CD1c-positive myeloid dendritic cell (primary cell): Measurements from ENCODE around the gene DGAT2.
A peak's percentile ranks its signal among the peaks of the same experiment; 100 is the strongest.

Experiments
- DNase-seq: peaks from one replicate; pipeline ENCODE4 v3.0.0-alpha.2; 2016; ENCODE audit errors: extremely low spot score

DGAT2 gene

GRCh38 chr11:75823946-75824345 is 55.4 kb downstream of the DGAT2 start:
- no peak for DNase-seq

GRCh38 chr11:75826461-75827230 is 58.1 kb downstream of the DGAT2 start:
- DNase-seq = peak; percentile 94

GRCh38 chr11:75827562-75827961 is 59.0 kb downstream of the DGAT2 start:
- DNase-seq = no peak

GRCh38 chr11:75831915-75832502 is 63.4 kb downstream of the DGAT2 start:
- no peak for DNase-seq

GRCh38 chr11:75834728-75835127 is 66.2 kb downstream of the DGAT2 start:
- no peak for DNase-seq

- DNase-seq = peak; percentile 80
Observed at GRCh38 chr11:75836417-75836816, 67.8 kb downstream of the DGAT2 start.

- DNase-seq = no peak
Observed at GRCh38 chr11:75839851-75840250, 71.3 kb downstream of the DGAT2 start.

- DNase-seq = no peak
Observed at GRCh38 chr11:75840522-75840921, 71.9 kb downstream of the DGAT2 start.

GRCh38 chr11:75841739-75842138 is 73.2 kb downstream of the DGAT2 start:
- no peak for DNase-seq

GRCh38 chr11:75845324-75845723 is 76.7 kb downstream of the DGAT2 start:
- DNase-seq = peak; percentile 18

- no peak for DNase-seq
Observed at GRCh38 chr11:75849894-75850293, 81.3 kb downstream of the DGAT2 start.

- no peak for DNase-seq
Observed at GRCh38 chr11:75850787-75851186, 82.2 kb downstream of the DGAT2 start.
